GM18519 (cell line): Measurements from ENCODE around the gene SLC25A25.

Experiments
- ATAC-seq: cut with Tn5 transposase; IDR thresholded peaks from one replicate; pipeline ENCODE4 v1.9.1; 2021; ENCODE audit warnings: mild to moderate bottlenecking, moderate library complexity; ENCODE audit not compliant: unreplicated experiment, low FRiP score

SLC25A25 gene

GRCh38 chr9:128049843-128050242 lies 18.2 kb upstream of the SLC25A25 start:
- no peak for ATAC-seq

DNA sequence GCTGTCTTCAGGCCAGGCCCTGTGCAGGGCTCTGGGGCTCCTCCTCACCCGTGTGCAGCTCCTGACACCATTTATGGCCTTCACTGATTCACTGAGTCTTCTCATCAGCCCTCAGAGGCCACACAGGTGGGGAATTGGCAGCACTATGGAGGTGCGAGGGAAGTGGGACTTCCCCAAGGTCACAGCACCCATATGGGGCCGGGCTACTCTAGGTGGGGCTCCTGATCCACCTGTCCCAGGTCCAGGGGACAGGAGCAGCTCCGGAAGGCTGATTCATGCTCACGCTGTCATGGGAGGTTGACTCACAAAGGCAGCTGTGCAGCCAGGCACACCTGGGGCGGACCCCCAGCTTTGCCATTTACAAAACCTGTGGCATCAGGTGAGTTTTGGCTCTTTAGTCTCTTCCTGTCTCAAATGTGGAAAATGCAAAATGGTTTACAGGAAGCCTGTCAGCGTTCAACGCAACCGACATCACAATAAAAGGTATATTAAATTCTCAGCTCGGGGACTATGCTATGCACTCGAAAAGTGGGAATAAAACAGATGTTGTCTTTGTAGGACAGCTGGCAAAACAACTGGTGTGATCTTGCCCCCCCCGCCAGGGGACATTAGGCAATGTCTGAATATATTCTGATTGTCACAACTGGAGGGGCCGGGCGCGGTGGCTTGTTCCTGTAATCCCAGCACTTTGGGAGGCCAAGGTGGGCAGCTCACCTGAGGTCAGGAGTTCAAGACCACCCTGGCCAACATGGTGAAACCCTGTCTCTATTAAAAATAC lies 15.9 kb upstream of the SLC25A25 start:
- ATAC-seq: no peak

DNA sequence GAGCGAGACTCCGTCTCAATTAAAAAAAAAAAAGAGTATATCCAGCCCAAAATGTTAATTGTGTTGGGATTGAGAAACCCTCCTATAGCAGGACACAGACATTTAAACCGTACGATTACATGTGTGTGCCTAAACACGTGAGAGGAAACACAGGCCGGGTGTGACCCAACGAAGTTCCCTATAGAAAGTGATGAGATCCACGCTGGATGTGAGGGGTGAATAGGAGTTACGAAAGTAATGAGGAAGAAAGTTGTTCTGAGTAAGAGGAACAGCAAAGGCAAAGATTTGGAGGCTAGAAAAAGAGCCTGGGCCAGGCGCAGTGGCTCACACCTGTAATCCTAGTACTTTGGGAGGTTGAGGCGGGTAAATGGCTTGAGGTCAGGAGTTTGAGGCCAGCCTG lies 14.5 kb upstream of the SLC25A25 start:
- ATAC-seq: no peak

DNA sequence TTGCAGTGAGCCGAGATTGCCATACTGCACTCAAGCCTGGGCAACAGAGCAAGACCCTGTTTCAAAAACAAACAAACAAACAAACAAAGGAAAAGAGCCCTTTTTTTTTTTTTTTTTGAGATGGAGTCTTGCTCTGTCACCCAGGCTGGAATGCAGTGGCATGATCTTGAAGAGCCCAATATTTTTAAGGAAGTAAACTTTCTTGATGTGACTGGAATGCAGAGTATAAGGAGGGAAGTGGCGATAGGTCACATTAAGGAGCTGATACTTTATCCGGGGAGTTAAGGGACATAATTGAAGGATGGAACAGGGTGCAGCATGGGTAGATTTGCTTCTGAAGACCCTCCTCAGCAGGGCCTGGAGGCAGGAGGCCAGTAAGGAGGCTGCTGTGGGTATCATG lies 13.9 kb upstream of the SLC25A25 start:
- ATAC-seq: no peak

- no peak for ATAC-seq
These were observed 12.5 kb upstream of the SLC25A25 start for GRCh38 chr9:128055344-128056040.

DNA sequence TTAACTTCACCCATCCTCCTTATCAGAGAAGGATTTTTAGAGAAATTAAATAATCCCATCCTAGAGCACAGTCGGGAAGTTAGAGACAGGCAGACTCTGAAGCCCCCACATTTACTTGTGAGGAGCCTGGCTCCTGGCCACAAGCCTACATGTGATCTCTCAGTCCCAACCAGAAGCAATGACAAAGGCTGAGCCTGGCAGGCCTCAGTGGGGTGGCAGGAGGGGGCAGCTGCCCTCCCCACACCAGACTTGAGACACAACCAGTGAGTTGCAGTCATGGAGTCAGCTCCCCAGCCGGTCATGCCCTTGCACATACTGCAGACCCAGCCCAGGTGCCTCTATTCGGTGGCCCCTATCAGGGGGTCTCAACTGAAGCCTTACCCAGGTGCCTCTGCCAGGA lies 11.9 kb upstream of the SLC25A25 start:
- no peak for ATAC-seq

DNA sequence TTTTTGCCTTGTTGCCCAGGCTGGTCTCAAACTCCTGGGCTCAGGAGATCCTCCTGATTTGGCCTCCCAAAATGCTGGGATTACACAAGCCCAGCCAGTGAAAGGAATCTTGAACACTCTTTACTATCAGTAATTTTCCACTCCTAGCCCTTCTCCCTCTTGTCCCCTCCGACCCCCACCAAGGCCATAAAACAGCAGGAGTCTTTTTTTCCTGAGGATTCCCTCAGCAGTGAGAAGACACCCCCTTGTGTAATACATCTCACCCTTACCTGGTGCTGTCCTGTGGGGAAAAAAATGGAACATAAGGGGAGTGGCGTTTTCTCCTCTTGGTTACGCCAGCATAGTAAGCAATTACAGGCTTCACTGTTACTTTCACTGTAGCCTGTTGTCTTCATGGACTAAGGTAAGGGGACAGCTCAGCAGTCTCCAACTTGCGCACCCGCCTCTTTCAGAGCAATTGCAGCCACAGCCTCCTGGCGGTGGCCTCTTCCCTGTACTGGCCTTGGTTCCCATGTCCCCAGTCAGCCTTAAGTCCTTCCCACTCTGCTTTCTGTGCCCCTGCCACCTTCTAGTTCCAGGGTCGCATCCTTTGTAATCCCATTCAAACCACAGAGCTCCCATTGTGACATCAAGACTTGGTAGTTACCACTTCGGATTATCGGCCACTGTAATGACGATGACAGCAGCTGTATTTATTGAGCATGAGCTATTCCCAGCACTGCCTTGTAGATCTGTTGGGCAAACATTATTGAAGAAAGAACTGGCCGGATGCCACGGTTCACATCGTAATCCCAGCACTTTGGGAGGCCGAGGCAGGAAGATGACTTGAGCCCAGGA lies 10.9 kb upstream of the SLC25A25 start:
- no peak for ATAC-seq

GRCh38 chr9:128057724-128058409 lies 10.2 kb upstream of the SLC25A25 start:
- ATAC-seq: no peak

- ATAC-seq: no peak
These were observed 8.6 kb upstream of the SLC25A25 start for GRCh38 chr9:128059365-128059983.

DNA sequence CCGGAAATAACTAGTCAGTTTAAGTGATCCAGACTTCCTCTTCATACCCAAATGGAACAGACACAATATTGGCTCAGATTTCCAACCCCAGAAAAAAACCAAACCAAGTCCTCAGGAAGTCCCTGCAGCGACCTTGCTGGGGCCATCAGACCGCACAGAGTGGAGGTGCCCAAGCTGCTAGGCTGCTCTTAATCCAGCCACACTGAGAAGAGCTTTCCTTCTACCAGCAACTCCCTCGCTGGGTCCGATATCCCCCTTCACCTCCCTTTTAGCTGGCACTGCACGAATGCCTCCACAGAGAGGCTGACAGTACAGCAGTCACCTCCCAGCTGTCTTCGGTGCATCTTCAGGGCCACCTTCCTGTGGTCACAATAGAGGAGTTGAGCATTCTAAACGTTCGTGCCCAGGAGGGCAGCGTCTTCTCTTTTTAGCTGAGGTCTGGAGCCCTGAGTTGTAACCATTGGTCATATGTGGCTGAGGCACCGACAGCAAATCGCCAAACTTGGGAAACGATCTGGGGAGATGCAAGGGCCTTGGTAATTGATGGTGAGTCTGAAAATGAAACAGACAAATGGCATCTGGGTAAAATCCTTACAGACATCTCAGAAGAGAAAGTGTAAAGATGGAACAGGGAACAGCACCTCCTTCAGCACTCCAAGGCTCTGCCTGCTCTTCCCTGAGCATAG lies 6.6 kb upstream of the SLC25A25 start:
- ATAC-seq: no peak

DNA sequence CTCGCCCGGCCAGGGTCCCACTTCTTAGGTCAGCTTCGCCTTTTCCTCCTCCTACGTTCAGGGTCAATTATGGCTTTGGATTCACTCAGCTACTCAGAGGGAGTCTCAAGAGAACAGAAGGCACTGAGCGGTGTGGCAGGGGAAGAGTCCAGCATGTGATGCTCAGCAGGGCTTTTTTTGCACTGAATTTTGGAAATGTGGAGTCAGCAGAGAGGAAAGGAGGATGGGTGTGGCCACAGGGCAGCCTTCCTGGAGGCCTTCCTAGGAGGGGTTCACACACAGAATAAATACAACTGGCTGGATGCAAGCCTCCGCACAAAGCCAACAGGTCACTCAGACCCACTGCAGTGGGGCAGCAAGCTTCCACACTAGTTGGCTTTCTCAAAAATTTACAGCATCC lies 5.8 kb upstream of the SLC25A25 start:
- ATAC-seq: no peak

- ATAC-seq: no peak
These were observed 4.9 kb upstream of the SLC25A25 start for GRCh38 chr9:128062846-128063831.

DNA sequence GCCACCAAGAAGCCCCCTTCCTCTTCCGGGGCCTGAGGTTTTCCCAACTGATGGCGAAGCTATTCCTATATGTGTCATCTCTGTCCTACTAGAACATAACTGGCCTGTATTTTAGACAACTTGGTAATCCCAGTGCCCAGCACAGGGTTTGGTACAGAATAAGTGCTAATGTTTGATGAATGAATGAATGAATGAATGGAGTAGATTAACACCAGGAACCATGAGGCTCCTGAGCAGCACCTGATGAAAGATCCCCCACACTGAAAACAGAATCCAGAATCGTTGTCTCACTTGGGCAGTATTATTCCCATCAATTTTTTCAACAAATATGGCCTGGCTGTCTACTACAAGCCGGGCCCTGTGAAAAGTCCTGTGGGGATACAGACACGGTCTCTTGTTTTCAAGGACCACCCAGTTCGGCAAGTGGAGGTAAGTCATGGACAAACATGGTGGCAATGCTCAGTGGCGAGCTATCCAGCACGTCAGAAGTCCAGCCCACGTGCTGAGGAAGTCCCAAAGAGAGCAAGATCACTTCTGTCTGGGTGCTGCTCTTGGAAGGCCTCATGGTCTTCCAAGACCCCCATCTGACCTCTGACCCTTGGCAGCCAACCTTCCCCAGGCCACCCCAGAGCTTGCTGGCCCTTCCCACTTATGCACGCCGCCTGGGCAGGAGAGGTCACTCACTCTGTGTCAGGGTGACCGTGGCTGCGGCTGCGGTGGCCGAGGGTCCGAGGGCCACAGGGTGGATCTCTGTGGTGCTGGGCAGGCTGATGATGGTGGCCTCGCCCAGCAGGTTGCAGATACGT lies 1.9 kb upstream of the SLC25A25 start:
- no peak for ATAC-seq

DNA sequence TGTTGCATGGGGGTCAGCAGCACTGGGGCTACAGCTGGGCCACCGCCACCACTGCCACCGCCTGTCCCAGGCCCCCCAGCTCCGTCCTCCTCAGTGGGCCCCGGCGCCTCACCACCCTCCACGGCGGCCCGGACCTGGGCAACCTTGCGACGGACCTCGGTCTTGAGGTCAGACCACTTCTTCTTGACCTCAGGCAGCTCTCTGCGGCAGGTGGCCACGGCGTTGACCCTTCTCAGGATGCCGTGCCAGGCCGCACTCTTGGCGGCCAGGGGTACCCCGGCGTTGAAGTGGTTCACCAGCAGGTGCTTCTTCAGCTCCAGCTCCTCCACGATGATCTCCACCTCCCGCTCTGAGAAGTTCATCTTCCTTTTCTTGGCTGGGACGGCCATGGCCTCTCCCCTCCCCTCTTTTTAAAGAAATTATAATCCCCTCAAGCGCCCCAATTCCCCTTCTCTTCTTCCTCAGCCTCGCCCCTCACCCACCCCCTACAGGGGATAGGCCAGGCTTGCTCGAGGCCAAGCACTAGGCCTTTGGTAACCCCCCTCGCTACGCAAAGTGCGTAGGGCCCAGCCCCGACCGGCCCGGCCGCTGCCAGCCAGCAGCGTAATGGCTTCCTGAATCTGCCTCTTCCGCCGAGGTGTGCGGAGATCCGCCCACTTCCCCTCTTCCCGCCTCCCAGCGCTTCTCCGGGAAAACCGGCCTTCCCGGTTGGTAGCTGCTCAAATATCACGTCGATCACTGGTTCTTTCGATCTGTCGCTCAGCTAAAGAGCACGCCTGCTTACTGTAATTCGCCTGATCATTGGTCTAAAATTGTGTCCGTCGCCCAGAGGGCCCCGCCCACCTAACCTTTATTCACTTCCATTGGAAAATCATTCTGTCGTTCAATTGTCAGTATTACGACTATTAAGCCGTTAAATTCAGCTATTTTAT lies 1.1 kb upstream of the SLC25A25 start, which contains the start of gene NAIF1:
TSS of gene NAIF1 (minus strand) at position 608 of the 932 bp plus-strand sequence. CDS start at position 389, 219 bp downstream.
- peak; percentile 60 for ATAC-seq

- ATAC-seq: peak; percentile 6
These were observed 564 bp downstream of the SLC25A25 start for GRCh38 chr9:128068386-128069205.

- no peak for ATAC-seq
These were observed 2.8 kb downstream of the SLC25A25 start for GRCh38 chr9:128070874-128071273.
